GM10248 (cell line): Measurements from ENCODE around the gene OR6J1.
"Not testable (repeated sequence)": the region's sequence is repeated elsewhere in the genome, so short reads cannot be mapped to it uniquely, and the experiment has no call there.

Source experiments
- CTCF ChIA-PET: fragments of 300-600 bp; sonication (Branson Sonifier 250); formaldehyde crosslinking; extraction: SDS; loops from one replicate; lab custom pipeline; 2021; ENCODE audit warnings: antibody characterized with exemption; lab: Yijun Ruan, JAX
- POLR2A ChIA-PET: fragments of 350-650 bp; sonication (Branson Sonifier 250); formaldehyde crosslinking; extraction: SDS; loops from one replicate; lab custom pipeline; 2020; ENCODE audit warnings: antibody characterized with exemption; lab: Yijun Ruan, JAX
- DNase-seq: peaks from one replicate; pipeline ENCODE4 v3.0.0; 2012; ENCODE audit errors: extremely low spot score
- TF ChIP-seq, protein P1 (sequence below): IDR thresholded peaks from 2 replicates; pipeline ENCODE4 v1.5.1; 2012; ENCODE audit warnings: mild to moderate bottlenecking, low read depth; ENCODE audit errors: extremely low read depth, missing control alignments, control extremely low read depth

Gene OR6J1

DNA sequence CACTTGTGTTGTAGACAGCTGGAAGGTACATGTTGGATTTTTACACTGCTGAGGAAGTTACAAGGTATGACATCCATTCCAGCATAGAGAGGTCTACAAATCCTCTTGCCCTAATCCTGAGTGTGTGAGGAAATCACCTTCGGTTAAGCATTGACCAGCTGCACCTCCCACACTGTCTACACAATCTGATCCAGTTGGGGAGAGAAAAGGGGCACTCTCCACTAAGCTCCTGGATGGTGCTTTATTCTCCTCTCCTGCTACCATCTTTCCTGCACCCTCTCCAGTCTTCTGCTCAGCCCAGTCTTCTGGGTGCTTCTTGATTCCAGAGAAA is at the start of gene OR6J1:
Gene OR6J1, minus strand, starts transcription at position 48 of the 331 bp plus-strand sequence. CDS start 9,541 bp downstream, outside the sequence.
- ChIA-PET CTCF (interaction anchor here (1.2 to 4.5 kb wide), 4 partner anchors 8 to 74 kb away, joined by 3 to 35 read pairs (median 4); partner anchors contain the start of gene DAD1), POLR2A (no interaction called here)
- no peak for DNase-seq
- TF ChIP-seq, protein P1, sequence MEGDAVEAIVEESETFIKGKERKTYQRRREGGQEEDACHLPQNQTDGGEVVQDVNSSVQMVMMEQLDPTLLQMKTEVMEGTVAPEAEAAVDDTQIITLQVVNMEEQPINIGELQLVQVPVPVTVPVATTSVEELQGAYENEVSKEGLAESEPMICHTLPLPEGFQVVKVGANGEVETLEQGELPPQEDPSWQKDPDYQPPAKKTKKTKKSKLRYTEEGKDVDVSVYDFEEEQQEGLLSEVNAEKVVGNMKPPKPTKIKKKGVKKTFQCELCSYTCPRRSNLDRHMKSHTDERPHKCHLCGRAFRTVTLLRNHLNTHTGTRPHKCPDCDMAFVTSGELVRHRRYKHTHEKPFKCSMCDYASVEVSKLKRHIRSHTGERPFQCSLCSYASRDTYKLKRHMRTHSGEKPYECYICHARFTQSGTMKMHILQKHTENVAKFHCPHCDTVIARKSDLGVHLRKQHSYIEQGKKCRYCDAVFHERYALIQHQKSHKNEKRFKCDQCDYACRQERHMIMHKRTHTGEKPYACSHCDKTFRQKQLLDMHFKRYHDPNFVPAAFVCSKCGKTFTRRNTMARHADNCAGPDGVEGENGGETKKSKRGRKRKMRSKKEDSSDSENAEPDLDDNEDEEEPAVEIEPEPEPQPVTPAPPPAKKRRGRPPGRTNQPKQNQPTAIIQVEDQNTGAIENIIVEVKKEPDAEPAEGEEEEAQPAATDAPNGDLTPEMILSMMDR: no peak

DNA sequence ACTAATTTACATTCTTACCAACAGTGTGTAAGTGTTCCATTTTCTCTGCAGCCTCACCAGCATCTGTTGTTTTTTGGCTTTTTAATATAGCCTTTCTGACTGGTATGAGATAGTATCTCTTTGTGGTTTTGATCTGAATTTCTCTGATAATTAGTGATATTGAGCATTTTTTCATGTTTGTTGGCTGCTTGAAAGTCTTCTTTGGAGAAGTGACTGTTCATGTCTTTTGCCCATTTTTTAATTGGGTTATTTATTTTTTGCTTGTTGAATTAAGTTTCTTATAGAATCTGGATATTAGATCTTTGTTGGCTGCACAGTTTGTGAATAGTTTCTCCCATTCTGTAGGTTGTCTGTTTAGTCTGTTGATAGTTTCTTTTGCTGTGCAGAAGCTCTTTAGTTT is 48.0 kb upstream of the OR6J1 start:
- ChIA-PET CTCF (interaction anchor here (1.2 to 1.5 kb wide), 2 partner anchors 14 to 15 kb away, joined by 3 to 4 read pairs; no protein-coding TSS in a partner anchor), POLR2A (no interaction called here)
- TF ChIP-seq, protein P1: no peak
- no peak for DNase-seq

DNA sequence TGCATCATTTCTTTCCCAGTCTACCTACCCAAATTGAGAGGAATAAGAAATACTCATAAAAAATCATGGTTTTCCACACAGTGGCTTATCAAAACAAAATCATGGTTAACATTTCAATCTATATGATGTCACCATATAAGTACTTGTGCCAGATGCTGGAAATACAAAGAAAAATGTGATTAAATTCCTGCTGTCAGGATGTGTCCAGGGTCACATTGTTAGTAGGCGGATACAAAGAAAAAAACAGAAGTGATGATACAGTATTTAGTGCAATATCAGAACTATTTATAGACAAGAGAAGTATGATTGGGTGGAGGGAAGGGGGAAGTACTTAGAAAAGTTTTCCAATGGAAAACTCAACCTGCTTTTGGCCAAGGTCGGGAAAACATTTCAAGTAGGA is 47.0 kb upstream of the OR6J1 start:
- DNase-seq: no peak
- ChIA-PET CTCF (interaction anchor here (1.5 kb wide), 1 partner anchor 38 kb away, joined by 4 read pairs; no protein-coding TSS in a partner anchor), POLR2A (no interaction called here)
- TF ChIP-seq, protein P1: no peak

DNA sequence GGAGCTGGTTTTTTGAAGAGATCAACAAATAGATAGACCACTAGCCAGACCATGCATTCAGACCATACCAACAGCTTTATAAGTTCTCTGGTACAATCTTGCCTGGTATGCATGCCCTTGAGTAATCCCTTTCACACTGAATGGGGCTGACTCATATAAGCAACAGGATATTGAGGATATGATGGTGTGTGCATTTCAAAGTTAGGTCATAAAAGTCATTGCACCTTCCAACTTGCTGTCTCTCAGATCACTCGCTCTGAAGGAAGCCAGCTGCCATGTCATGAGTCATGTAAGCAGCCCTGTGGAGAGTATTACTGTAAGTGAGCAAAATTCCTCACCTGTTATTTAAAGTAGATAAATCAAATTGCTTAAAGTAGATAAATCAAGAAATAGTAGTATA is 45.0 kb upstream of the OR6J1 start:
- CTCF ChIA-PET: interaction anchor here (0.7 kb wide), 1 partner anchor 48 kb away, joined by 3 read pairs; no protein-coding TSS in a partner anchor
- POLR2A ChIA-PET: no interaction called here
- TF ChIP-seq, protein P1: no peak
- DNase-seq: no peak

DNA sequence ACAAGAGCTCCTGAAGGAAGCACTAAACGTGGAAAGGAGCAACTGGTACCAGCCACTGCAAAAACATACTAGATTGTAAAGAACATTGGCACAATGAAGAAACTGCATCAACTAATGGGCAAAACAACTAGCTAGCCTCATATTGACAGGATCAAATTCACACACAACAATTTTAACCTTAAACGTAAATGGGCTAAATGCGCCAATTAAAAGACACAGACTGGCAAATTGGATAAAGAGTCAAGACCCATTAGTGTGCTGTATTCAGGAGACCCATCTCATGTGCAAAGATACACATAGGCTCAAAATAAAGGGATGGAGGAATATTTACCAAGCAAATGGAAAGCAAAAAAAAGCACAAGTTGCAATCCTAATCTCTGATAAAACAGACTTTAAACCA is 43.8 kb upstream of the OR6J1 start:
- CTCF ChIA-PET, POLR2A ChIA-PET, DNase-seq: not testable (repeated sequence)

DNA sequence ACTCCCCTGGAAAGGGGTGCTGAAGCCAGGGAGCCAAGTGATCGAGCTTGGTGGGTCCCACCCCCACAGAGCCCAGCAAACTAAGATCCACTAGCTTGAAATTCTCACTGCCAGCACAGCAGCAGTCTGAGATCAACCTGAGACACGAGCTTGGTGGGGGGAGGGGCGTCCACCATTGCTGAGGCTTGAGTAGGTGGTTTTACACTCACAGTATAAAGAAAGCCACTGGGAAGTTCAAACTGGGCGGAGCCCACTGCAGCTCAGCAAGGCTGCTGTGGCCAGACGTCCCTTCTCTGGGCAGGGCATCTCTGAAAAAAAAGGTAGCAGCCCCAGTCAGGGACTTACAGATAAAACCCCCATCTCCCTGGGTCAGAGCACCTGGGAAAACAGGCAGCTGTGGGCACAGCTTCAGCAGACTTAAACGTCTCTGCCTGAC is 42.0 kb upstream of the OR6J1 start:
- DNase-seq, POLR2A ChIA-PET: not testable (repeated sequence)
- CTCF ChIA-PET: interaction anchor here (1.0 to 1.8 kb wide), 2 partner anchors 15 to 27 kb away, joined by 3 to 4 read pairs; no protein-coding TSS in a partner anchor

DNA sequence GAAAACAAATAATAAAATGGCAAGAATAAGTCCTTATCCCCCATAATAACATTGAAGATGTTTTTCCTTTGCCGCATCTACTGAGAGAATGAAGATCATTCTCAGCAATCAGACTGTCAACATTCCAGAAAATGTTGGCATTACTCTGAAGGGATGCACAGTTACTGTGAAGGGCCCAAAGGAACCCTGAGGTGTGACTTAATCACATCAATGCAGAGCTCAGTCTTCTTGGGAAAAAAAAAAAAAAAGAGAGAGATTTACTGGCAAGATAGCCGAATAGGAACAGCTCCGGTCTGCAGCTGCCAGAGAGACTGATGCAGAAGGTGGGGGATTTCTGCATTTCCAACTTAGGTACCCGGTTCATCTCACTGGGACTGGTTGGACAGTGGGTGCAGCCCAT is 41.3 kb upstream of the OR6J1 start:
- ChIA-PET POLR2A (no interaction called here), CTCF (interaction anchor here (1.8 kb wide), 1 partner anchor 26 kb away, joined by 4 read pairs; no protein-coding TSS in a partner anchor)
- no peak for DNase-seq
- TF ChIP-seq, protein P1: no peak

DNA sequence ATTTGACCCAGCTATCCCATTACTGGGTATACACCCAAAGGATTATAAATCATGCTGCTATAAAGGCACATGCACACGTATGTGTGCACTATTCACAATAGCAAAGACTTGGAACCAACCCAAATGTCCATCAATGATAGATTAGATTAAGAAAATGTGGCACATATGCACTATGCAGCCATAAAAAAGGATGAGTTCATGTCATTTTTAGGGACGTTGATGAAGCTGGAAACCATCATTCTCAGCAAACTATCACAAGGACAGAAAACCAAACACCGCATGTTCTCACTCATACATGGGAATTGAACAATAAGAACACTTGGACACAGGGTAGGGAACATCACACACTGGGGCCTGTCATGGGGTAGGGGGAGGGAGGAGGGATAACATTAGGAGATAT is 39.3 kb upstream of the OR6J1 start:
- DNase-seq, CTCF ChIA-PET, POLR2A ChIA-PET: not testable (repeated sequence)
